NCI-H510A (cell line): ENCODE results near the gene ARX.

ENCODE experiments used
- DNase-seq: peaks from one replicate; lab custom pipeline; 2025; lab: John Stamatoyannopoulos, UW

ARX gene

DNA sequence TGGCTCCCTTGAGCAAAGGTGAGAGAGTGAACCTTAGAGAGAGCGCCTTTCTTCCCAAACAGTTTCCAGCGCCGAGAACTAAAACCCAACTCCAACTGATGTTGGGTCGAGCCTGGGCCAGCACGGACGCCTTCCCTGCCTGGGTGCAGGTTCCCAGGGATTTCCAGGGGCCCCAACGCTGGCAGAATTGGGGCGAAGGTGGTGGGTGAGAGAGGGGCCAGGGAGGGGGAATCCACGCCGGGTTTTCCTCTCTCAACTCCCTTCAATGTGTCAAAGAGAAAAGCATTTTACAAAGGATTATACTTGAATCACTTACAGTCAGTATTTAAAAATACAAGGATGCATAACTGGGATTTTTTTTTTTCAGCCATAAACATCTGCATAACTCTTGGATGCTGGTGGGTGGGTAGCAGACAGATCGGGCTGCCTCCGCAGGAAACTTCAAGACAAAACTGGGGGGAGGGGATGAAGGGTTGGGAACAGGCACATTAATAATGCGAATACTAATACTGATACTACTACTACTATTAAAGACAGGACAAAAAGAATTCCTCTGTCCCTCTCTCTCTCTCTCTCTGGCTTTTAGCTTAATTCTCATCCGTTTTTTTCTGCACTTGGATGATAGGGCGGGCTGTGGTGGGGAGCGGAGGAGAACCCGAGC, 1.3 kb upstream of the ARX start:
- no peak for DNase-seq

DNA sequence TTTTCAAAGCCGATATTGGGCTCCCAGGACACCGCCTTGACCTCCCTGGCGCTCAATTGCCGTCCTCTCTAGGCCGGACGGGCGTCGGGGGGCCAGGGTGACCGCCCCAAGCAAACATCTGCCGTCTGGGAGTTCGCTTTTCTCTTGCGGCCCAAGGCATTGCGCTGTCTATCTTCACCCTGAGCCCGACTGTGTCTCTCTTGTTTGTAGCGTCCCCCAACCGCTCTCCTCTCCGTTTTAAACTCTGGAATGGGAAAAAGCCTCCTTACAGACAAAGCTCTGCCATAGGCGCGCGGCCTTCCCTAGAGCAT, 551 bp upstream of the ARX start:
- no peak for DNase-seq

- DNase-seq: no peak
Observed at GRCh38 chrX:25014366-25014838, 1.4 kb downstream of the ARX start.

DNA sequence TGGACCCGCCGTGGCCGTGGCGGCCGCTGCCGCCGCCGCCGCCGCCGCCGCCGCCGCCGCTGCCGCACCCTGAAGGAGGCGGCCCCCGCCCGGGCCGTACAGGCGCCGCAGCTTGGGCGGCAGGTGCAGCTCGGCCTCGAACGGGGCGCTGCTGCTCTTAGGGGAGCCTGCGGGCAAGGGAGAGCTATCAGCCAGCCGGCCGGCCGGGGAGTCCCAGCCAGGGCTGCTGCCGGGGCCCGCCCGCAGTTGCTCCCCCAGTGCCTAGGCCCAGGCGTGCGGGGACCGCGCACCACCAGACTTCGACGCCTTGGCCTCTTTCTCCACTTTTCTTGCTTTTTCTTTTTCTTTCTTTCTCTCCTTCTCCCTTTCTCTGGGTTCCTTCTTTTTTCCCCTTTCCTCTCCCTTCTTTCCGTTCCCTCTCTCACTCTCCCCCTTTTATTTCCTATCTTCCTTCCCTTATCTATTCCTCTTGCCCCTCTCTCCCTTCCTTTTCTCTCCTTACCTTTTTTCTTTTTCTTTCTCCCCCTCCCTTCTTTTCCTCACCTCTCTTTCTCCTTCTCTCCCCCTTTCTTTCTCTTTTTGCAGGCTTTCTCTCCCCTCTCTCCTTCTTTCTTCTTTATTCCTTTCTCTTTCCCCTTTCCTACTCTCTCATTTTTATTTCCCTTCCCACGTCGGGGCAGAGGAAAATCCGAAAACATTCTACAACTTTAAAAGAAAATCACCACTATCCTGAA, 2.0 kb downstream of the ARX start:
- no peak for DNase-seq

GRCh38 chrX:25012793-25013631, 2.8 kb downstream of the ARX start:
- no peak for DNase-seq

DNA sequence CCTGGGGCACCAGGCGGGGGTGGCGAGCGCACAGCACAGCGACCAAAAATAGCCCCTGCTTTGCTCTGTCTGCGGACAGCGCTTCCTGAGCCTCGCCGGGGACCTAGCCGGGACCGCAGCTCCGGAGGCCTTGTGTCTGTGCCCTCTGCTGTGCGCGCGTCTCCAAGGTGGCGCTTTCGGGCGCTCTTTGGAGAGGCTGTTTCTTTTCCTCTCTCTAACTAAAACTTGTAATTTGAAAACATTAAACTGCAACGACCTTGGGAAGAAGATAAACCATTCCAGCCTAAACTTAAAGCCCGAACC, 3.4 kb downstream of the ARX start:
- DNase-seq: no peak

- no peak for DNase-seq
Observed at GRCh38 chrX:25011589-25012432, 4.0 kb downstream of the ARX start.

GRCh38 chrX:25010784-25011588, 4.8 kb downstream of the ARX start:
- no peak for DNase-seq

DNA sequence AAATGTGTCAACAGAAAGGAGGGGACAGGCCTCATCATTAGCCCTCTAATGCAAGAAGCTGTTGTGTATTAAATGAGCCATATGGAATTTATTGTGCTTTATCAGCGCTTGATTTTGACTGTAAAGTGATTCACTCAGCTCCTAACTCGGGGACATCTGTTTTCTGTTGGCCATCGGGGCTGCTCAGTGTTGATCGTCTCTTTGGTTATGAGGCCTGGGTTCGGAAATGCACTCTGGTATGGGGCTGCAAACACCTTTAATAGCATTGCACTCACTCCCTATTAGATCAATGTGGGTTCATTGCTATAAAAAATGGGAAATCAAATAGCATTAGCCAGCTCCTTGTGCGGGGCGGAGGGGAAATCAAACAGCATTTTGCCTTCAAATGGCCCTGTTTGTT, 6.4 kb downstream of the ARX start:
- no peak for DNase-seq

DNA sequence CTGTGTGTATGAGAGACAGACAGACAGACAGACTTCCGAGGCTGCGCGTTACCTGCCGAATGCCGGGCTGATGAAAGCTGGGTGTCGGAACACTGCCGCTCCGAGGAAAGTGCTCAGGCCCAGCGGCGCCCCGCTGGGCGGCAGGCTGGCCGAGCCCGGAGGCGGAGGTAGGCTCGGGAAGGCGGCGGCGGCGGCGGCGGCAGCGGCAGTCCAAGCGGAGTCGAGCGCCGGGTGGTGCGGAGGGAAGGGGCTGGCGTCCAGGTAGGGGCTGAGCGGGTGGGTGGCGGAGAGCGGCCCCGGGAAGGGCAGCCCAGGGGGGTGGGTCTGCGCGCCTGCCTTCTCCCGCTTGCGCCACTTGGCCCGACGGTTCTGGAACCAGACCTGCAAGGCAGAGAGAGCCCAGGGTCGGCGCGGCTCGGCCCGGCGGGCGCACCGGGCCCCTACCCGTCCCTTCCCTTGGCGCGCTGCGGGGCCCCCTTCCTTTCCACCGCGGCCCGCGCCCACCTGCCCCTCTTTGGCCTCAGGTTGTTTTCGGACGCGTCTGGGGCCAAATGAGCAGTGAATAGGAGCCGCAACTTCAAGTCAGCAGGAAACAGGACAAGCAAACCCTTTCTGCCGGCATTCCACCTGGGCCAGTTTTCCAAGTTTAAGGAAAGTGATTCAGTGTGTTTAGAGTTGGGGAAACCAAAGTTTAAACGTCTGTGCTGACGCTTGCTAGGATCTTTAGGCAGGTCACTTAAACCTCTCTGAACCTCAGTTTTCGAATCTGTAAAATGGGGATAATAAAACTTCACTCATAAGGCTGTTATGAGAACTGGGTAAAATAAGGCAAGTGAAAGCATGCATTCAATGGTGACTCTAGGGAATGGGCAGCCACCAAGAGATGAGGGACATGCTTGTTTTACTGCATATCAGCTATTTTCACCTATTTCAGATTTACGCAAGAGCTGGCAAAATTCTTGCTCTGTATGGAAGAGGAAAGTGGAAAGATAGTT, 8.4 kb downstream of the ARX start:
- DNase-seq: no peak

DNA sequence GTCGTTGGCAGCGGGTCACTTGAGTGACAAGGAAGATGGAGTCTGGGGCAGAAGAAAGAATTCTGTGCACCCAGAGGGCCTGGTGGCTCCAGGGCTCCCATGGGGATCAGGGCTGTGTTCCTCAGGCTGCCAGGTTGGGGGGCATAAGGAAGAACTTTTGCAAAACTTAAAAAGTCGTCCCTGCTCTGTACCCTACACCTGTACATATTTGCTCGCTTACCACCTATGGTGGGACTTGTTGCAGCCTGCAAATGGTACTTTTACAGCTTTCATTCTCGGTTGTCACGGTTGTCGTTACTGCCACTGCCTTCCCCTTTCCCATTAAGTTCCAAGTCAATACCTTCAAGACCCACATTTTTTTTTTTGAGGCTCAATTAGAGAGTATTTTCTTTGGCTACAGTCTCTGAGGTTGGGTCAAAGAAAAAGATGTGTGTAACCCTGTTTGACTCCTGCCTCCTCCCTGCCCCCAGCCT, 9.1 kb downstream of the ARX start:
- no peak for DNase-seq

GRCh38 chrX:25005382-25006185, 10.2 kb downstream of the ARX start:
- DNase-seq: no peak

DNA sequence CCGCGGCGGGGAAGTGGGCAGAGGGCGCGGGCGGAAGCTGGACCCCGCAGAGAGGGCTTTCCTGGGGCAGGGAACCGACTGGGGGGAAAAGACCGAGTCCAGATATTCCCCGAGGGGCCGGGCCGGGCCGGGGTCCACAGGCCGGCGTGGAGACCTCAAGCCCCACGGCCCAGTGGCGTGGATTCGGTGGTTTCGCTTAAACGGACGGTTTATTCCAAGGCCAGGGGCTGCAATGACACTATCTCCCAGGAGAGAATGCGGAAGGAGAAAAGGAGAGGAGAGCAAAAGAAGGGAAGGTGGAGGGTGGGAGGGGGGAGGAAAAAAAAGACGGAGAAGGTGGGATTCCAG, 10.8 kb downstream of the ARX start:
- no peak for DNase-seq

DNA sequence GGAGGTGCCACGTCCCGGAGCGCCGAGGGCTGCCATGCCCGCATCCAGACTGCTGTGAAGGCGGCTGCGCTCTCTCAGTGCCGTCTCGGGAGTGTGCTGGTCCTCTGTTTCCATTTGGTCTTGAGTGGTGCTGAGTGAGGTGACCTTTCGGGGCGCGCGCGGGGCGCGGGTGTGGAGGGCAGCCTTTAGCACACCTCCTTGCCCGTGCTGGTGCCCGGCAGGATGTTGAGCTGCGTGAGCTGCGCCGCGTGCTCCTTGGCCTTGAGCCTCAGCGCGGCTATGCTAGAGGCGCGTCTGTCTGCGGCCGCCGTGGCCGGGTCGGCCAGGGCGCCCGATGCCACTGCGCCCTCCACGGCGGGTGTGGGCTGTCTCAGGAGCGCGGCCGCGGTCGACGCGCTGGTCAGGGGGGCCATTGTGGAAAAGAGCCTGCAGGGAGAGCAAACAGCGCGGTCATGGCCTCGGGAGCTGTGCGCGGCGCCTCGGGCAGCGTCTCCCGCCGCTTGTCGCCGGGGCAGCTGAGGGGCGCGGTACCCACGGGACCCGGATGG, 11.2 kb downstream of the ARX start:
- DNase-seq: no peak

DNA sequence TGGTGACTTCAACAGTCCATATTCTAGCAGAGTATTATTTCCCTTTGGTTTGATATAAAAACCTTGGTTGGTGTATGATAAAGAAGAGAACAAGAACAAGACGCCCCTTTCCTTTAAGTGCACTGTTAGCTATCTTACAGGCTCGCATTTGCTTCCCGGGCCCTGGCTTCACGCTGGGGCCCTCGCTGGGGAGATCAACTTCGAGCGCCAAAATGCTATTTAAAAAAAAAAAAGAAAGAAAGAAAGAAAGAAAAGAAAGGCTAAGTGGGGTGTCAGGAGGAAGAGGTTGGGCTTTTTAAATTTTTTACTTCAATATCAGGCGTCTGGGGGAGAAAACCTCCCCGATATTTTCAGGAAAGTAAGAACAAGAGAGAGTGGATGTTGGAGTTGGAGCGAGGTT, 11.7 kb downstream of the ARX start:
- DNase-seq: no peak

- DNase-seq: no peak
Observed at GRCh38 chrX:25003066-25003849, 12.5 kb downstream of the ARX start.

DNA sequence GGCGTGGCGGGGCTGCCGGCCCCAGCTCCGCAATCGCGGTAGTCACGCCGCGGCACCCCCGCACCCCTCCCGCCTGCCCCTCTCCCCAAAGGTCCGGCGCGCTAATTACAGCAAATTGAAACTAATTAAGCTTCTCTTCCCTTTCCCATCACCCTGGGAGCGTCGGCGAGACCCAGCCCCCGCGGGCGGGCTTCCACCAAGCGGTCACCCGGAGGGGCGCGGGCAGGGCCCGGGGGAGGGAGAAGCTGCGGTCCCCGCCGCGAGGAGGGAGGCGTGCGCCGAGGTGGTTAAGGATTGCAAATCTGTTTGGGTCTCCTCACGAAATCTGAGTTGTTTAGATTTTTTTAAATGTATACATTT, 13.1 kb downstream of the ARX start:
- DNase-seq: no peak
